ENCODE measurements around the gene CCDC57.

The CCDC57 gene

GRCh38 chr17:82118815-82119380 lies 93.7 kb downstream of the CCDC57 start:
- no peak for DNase-seq

DNA sequence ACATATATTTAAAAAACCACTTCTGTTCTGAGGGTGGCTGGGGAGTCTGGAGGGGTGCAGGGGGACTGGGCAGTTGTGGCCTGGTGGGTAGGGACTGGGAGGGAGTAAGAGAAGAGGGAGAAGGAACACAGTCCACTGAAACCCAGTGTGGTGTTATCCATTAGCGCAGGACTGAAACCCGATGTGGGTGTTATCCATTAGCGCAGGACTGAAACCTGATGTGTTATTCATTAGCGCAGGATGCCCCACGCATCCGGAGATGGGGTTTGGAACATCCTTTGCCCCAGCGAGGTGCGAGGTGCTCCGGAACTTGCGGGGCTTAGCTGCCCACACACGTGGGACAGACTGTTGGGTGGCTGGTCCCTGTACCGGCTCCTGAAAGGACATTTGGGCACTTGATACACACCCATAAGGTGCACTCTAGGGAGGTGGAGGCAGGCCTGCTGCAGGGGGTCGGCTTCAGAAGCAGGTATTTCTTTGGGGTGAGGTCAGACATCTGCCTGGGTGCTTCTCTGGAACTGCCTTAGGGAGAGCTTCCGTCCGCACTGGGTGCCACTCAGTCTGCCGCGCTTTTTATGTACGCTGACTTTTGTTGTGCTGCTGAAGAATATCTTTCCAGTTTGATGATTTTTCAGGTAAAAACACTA lies 94.4 kb downstream of the CCDC57 start:
- DNase-seq = no peak

DNA sequence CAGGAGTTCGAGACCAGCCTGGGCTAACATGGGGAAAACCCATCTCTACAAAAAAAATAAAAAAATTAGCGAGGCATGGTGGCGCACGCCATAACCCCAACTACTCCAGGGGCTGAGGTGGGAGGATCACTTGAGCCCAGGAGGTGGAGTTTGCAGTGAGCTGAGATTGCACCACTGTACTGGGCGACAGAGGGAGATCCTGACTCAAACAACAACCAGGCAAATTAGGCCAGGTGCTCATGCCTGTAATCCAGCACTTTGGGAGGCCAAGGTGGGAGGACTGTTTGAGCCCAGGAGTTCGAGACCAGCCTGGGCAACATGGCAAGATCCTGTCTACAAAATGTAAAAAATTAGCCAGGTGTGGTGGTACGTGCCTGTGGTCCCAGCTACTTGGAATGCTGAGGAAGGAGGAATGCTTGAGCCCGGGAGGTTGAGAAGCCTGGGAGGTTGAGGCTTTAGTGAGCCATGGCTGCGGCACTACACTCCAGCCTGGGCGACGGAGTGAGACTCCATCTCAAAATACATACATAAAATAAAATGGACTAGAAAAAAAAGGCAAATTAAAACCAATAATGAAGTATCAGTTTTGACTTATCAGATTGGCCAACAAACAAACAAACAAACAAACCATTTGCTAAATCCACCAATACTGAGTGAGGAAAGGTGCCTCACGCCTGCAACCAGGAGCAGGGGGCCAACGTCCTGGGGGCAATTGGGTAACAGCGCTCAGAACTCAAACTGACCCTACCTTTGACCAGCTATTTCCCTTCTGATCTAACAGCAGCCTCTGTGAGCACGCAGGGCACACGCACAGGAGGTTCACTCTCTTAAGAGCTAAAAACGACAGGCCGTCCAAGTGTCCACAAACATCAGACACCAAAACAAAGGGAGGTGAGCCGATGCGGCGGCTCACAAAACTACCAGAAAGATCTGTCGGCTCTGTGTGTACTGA lies 95.2 kb downstream of the CCDC57 start:
- no peak for DNase-seq

DNA sequence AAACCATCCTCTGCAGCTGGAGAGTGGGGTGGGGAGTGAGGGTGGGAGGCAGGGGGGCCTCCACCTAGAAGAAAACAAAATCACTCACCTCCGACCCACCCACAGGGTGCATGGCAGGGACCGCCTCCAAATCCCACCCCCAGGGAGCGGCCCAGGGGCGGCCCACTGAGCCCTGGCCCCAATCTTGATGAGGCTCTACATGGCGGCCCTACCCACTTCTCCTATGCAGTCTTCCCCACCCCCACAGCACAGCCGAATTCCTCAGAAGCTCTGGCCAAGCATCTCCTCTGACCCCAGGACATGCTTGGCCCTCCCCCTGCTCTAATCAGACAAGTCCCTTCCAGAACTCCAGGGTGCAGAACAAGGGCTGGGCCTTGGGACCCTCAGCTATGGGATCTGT lies 96.4 kb downstream of the CCDC57 start:
- no peak for DNase-seq

GRCh38 chr17:82114872-82115271 lies 97.8 kb downstream of the CCDC57 start:
- DNase-seq = no peak

DNA sequence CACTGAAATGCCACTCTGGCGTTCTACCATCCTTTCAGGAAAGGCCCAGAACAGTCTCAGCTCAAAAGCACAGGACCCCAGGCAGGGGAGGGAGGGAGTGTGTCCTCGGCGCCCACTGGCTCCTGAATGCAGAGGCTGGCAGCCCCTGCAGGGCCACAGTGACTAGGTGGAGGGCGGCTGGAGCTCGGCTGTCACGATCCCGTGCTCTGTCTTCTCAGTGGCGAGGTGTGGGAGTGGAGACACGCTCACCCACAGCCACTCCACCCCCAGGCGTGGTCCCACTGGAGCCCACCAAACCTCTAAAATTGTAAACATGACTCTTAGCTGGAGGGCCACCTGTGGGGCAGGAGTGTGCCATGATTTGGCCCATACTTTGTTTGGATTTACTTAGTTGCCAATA lies 98.2 kb downstream of the CCDC57 start:
- DNase-seq = no peak

DNA sequence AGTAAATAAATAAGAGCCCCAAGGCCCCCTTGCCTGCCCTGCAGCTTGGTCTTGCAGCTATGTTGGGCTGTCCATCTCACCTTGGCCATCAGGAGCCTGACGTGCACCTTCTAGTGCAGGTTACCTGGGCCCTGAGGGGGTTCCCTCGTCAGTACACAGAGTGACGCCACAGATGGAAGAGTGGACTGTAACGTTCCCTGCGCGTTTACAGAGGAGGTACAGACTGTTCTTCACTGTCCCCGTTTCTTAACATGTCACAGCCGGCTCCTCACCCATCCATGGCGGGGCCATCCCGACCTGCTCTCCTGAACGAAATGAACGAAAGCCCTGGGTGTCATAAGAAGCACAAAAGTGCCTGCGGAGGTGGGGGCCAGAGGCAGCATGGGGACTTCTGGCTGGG lies 98.7 kb downstream of the CCDC57 start:
- no peak for DNase-seq

GRCh38 chr17:82113422-82113821 lies 99.2 kb downstream of the CCDC57 start:
- DNase-seq = no peak

DNA sequence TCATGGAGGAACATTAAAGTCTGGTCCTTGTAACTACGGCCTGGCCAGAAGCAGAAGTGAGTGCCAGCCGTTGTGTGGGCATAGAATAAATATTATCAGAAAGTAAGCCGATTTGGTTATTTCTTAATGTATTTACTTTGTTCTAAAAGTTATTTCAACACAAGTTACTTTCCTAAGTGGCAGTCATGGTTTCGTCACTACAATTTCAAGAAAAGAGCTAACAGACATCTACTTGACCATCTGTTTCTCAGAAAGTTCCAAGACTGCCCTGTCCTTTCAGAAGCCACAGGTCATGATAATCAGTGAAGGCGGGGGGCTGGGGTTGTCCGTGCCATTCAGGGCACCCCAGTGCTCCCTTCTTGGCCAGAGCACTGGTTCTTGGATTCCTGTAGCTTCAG lies 99.7 kb downstream of the CCDC57 start:
- DNase-seq = no peak

DNA sequence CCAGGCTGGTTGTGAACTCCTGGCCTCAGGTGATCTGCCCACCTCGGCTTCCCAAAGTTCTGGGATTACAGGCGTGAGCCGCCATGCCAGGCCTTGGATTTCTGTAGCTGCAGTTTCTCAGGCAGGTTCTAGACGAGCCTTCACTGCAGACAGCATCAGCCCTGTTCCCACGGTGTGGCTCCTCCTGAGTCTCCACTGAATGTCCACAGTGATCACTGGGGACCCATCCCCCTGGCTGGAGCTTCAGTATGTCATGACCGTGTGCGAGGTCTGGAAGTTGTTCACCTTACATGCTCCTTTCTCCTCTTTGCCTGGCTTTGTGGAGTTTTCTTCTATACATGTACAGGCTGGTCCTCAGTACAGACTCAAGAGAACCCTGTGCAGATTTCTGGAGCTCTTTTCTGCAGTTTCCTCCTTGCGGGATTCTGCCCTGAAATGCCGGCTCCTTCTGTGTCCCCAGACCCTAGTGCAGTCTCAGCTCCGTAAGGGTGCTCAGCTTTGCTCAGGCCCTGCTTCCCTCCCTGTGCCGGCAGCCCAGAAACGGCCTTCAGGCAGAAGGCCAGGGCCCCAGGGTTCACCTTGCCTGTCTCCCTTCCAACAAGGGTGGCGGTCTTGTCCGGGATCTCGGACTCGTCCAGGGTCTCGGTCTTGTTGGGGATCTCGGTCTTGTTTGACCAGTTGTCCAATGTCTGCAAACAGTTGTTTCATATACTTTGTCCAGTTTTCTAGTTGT lies 100.3 kb downstream of the CCDC57 start:
- no peak for DNase-seq

GRCh38 chr17:82110298-82110697 lies 102.3 kb downstream of the CCDC57 start:
- DNase-seq = no peak

DNA sequence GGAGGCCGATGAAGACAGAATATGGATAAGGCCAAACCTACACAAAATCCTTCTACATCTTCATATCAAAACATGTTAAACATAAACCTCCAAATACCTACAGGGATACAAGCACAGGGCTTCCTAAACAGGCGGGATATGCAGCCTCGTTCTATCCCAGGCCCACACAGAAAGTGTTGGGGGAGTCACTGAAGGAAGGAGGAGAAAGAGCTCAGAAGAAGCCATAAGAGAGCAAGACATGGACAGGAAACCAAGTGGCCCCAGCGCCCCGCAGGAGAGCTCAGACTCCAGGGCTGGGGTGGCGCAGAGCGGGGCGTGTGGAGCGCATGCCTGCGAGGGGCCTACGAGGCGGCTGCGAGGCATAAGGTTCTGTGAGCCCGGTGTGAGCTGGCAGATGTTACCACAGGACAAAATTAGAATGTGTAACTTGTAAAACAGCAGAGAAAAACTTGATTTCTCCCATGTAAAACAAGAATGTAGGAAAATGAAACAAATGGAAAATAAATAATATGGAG lies 103.6 kb downstream of the CCDC57 start:
- no peak for DNase-seq

- DNase-seq = no peak
Measured at GRCh38 chr17:82108496-82108945, 104.1 kb downstream of the CCDC57 start.

GRCh38 chr17:82108038-82108437 lies 104.6 kb downstream of the CCDC57 start:
- no peak for DNase-seq

GRCh38 chr17:82107341-82107860 lies 105.2 kb downstream of the CCDC57 start:
- no peak for DNase-seq

GRCh38 chr17:82106688-82107305 lies 105.8 kb downstream of the CCDC57 start:
- DNase-seq = peak; percentile 55

DNA sequence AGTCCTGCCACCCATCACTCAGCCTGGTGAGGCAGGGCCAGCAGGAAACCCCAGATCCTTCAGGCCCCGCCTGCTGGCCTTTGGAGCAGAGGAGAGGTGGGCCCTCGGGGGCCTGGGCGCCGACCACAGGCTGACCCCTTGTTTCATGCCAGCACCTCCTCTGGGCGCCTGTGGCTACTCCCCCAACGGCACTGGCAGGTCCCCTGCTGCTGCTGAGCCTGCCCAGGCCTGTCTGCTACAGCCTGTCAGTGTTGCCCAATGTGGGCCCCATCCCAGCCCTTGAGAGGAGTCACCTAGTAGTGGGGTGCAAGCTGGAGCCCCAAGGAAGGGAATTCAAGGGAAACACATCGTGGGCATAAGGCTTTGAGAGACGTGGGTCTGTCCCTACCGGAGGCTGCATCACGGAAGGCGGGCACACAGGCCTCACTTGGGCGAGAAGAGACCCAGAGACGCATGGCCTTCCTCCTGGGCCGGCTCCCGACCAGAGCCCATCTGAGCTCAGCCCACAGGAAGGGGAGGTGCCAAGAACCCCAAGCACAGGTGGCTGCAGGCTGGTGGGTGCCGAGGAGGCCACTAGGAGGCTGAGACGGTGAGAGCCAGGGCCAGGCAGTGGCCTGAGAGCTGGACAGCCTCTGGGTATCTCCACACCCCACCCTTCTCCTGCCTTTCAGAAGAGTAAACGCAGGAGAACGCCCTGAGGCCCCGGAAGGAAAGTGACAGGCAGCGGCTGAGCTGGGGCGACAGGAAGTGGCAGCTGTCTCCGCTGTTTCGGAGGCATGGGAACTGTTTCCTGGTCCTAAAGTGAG lies 106.6 kb downstream of the CCDC57 start:
- peak; percentile 72 for DNase-seq

DNA sequence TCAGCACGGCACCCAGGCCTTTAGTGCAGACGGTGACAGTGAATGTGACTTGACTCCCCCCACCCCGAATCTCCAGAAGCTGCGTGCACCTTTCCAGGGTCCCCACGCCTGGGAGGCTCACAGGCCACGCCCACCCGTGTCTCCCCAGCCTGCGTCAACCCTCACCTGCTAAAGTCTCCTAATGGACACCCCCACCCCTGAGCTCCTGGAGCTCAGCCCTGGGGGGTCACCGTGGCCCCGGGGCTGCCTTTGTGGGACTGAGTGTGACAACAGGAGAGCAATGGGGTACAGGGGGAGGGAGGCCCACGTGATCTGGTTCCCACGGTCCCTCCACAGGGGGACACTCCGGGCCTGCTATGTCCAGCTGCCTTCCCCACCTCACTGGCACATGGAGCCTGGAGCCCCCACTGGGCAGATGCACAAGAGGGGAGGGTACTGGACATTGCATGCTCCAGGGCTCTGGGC lies 107.2 kb downstream of the CCDC57 start:
- no peak for DNase-seq

DNA sequence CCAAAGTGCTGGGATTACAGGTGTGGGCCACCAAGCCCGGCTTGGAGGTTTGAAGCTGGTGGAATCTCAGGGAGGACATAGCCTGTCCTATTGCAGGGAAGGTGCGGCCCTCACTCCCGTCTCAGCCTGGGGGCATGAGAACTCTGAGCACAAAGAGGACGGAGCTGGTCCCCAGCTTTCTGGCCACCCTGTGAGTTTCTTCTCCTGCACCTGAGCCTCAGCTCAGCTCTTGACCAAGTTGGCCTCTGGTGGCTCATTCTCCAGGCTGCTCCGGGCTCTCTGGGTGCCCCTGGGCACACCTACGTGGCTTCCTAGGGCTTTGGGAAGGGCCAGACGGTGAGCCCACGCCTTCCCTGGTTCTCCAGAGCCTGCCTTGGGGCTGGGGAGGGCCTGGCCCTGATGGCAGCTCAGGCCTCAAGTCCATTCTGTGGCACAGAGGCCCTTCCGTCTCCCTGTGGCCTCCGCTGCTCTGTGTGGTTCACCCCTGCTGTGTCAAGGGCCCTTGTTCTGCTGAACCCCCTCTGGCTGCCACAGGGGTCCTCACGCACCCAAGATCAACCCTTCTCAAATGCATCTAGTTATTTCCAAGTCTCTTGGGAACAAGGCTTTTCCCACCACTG lies 107.7 kb downstream of the CCDC57 start:
- DNase-seq = no peak
